Kidney epithelial cell (primary cell): ENCODE measurements around the gene MORC2. TPM values are rescaled to one million over a fixed set of nuclear protein-coding genes. Genes with fewer than 3 reads are reported as not detected.

Experiments
- DNase-seq: peaks from one replicate; pipeline ENCODE4 v3.0.0-alpha.2; 2010; ENCODE audit warnings: low read depth
- H3K27me3 ChIP-seq: 2 replicates; pipeline ENCODE4 v1.6.0; 2011; ENCODE audit warnings: low read length; ENCODE audit not compliant: control insufficient read depth, insufficient read depth
- H3K36me3 ChIP-seq: 2 replicates; pipeline ENCODE4 v1.5.1; 2011; ENCODE audit warnings: low read length; ENCODE audit not compliant: control insufficient read depth, insufficient read depth
- H3K4me3 ChIP-seq: 2 replicates; pipeline ENCODE4 v1.5.1; 2011; ENCODE audit warnings: low read depth, mild to moderate bottlenecking, control low read depth, low read length
- total RNA-seq: library from RNA; depleted of rRNA; stranded (reverse); fragments of >200 nt; gene quantifications from 2 replicates; pipeline ENCODE4 v1.2.3, GENCODE V29; 2015
- TF ChIP-seq, protein P1 (sequence below): IDR thresholded peaks from 2 replicates; pipeline ENCODE4 v1.5.1; 2011; ENCODE audit warnings: mild to moderate bottlenecking, moderate library complexity, low read length, control low read depth, inconsistent platforms; ENCODE audit not compliant: insufficient read depth, poor library complexity, severe bottlenecking

The MORC2 gene
- total RNA-seq, 1 donor from 2014 or later = 30.8 TPM

DNA sequence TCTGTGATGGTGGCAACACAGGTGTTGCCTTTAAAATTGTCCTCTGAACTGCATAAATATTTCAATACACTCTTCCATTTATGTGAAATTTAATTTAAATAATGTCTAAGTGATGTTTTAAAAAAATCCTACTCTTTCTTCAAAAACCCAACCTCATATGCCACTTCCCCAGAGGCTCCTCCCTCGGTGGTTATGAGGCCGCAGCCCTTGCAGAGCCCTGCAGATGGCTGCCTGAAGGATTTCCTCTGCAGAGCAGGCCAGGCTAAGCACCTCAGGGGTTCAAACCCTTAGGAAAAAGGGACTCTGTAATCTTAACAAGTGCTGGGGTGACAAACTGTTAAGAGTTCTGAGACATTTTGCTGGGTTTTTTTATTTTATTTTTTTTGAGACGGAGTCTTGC lies 25.2 kb downstream of the MORC2 start:
- TF ChIP-seq, protein P1, sequence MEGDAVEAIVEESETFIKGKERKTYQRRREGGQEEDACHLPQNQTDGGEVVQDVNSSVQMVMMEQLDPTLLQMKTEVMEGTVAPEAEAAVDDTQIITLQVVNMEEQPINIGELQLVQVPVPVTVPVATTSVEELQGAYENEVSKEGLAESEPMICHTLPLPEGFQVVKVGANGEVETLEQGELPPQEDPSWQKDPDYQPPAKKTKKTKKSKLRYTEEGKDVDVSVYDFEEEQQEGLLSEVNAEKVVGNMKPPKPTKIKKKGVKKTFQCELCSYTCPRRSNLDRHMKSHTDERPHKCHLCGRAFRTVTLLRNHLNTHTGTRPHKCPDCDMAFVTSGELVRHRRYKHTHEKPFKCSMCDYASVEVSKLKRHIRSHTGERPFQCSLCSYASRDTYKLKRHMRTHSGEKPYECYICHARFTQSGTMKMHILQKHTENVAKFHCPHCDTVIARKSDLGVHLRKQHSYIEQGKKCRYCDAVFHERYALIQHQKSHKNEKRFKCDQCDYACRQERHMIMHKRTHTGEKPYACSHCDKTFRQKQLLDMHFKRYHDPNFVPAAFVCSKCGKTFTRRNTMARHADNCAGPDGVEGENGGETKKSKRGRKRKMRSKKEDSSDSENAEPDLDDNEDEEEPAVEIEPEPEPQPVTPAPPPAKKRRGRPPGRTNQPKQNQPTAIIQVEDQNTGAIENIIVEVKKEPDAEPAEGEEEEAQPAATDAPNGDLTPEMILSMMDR = no peak
- no peak for DNase-seq
- H3K27me3 ChIP-seq = no peaks in the 10 kb centered on the region
- H3K4me3 ChIP-seq = no peak overlapping the region
- no peaks in the 10 kb centered on the region for H3K36me3 ChIP-seq

DNA sequence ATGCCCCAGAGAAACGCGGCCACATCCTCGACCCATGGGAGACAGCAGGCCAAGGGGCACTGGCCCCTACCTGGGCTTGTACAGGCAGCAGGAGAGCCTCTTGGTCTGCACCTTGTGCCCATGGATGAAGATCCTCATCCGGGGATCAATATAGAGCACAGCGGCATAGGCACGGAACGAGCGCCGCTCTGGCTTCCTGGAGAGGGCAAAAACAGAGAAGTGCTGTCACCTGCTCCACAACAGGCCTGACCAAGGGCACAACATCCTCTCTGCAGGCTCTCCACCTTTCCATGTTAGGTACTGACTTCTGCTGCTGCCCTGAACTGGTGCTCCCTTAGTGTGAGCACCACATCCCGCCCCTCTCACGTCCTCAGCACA lies 27.2 kb downstream of the MORC2 start:
- H3K36me3 ChIP-seq = peaks cover 1% of the 10 kb centered on the region
- TF ChIP-seq, protein P1 = no peak
- no peak for DNase-seq
- no peak overlapping the region for H3K4me3 ChIP-seq
- no peaks in the 10 kb centered on the region for H3K27me3 ChIP-seq

DNA sequence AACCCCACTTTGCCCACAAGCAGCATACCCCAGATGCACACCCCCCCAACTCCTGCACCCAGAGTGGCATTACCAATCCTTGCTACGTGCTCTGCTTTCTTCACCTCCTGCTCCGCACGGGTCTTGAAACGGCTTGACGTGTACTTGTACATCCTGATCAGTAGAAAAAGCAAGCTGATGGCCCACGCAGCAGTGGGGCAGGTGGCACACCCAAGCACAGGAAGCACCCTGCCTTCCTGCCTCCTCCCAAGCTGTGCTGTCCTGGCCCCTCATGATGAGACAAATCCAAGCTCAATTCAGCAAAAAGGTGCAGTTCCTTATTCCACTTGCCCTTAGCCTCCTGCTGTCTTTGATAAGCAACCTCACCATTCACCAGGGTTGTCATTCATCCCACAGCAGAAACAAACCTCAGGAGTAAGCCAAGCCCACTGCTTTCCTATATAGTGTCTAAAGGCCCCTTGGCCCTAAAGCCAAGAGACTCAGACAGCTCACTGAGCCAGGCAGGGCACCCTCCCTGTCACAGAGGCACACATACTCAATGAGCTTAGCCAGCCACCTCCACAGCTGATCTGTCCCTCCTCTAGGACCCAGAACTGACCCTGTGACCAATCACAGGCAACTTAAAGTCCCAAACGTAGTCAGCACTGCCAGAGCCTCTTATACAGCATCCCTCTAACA lies 27.8 kb downstream of the MORC2 start:
- H3K4me3 ChIP-seq = no peak overlapping the region
- DNase-seq = no peak
- H3K36me3 ChIP-seq = peaks cover 3% of the 10 kb centered on the region
- no peaks in the 10 kb centered on the region for H3K27me3 ChIP-seq
- TF ChIP-seq, protein P1 = no peak

DNA sequence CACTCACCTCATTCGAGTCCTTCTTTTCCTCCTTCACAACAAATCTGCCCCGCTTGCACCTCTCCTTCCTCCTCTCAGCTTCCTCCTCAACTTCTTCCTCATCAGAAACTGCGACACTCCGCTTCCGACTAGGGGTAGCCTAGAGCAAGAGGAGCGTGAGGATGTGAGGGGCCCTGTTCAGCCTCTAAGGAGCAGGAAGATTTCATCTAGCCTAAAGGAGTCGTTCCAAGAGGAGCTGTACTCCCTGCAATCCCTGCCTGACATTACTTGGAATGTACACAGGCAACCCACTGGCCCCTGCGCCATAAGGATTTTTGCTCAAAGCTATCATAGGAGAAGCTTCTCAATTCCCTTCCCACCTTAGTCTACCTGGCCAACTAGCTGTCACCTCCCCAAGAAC lies 34.5 kb downstream of the MORC2 start:
- TF ChIP-seq, protein P1 = no peak
- H3K36me3 ChIP-seq = peaks cover 9% of the 10 kb centered on the region
- no peak for DNase-seq
- no peak overlapping the region for H3K4me3 ChIP-seq
- no peaks in the 10 kb centered on the region for H3K27me3 ChIP-seq

DNA sequence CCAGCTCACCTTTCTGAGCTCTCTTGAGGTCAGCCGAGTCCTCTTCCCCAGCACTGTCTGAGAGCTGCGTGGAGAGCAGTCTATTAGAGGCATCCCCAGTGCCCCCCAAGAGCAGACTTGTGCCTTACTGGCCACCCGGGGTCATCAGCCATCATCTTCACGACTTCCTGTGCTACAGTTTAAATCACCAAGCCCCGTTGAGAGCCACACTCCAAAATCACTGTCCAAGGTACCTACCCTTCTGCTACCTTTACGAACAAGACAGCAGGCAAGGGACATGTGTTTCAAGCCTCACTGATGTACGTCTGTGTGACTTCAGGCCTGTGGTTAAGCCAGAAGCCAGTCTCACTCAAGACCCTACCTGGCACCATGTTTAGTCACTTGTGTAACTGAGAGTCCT lies 35.1 kb downstream of the MORC2 start:
- Histone ChIP-seq H3K4me3 (no peak overlapping the region), H3K36me3 (peaks cover 9% of the 10 kb centered on the region), H3K27me3 (no peaks in the 10 kb centered on the region)
- no peak for DNase-seq
- TF ChIP-seq, protein P1 = no peak

DNA sequence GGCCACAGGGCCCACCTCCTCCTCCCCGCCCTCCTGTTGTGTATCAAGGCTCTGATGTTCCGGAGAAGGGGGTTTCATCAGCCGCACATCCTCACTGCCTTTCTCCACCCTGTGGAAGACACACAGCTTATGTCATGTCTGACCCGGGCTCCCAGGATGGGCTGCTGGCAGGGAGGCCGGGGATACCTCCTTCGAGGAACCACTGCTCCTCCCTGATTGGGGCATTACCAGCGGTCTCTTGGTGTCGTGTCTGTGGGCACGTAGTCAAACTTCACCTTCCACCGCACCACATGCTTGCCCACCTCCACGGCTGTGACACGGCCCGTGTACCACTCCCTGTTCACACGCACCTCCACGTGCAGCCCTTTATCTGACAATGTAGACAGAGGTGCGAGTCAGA lies 35.9 kb downstream of the MORC2 start:
- Histone ChIP-seq H3K4me3 (no peak overlapping the region), H3K36me3 (peaks cover 10% of the 10 kb centered on the region), H3K27me3 (no peaks in the 10 kb centered on the region)
- TF ChIP-seq, protein P1 = no peak
- DNase-seq = no peak
